Esophagus squamous epithelium (tissue), 5 donors: ENCODE results near the gene KIF1A. TPM values are rescaled to one million over a fixed set of nuclear protein-coding genes. Genes with fewer than 3 reads are reported as not detected.

Experiments
- DNase-seq: peaks from one replicate; lab custom pipeline; 2025; lab: John Stamatoyannopoulos, UW
- H3K27ac ChIP-seq, 4 donors: fragments of 200-600 bp; sonication (generic); one replicate each; pipeline ENCODE4 v1.5.1; 2016 to 2019; ENCODE audit warnings: mild to moderate bottlenecking in 1 of 4
- H3K27me3 ChIP-seq, 4 donors: fragments of 200-600 bp; sonication (generic); 1 replicate in 3 of 4; 2 replicates in 1 of 4; pipeline versions ENCODE4 v1.5.1 to v1.6.0; 2017 to 2021; ENCODE audit warnings: antibody characterized with exemption in 1 of 4
- H3K36me3 ChIP-seq, 3 donors: fragments of 200-600 bp; sonication (generic); one replicate each; pipeline ENCODE4 v1.5.1; 2016 to 2019
- H3K4me1 ChIP-seq, 3 donors: fragments of 200-600 bp; sonication (generic); one replicate each; pipeline ENCODE4 v1.5.1; 2017 to 2019
- H3K4me3 ChIP-seq, 4 donors: fragments of 200-600 bp; sonication (generic); 1 replicate in 3 of 4; 2 replicates in 1 of 4; pipeline ENCODE4 v1.5.1; 2016 to 2019; ENCODE audit warnings: mild to moderate bottlenecking in 2 of 4, moderate library complexity in 1 of 4
- H3K9me3 ChIP-seq, 3 donors: fragments of 200-600 bp; sonication (generic); one replicate each; pipeline ENCODE4 v1.5.1; 2016 to 2019
- CTCF ChIP-seq, 6 experiments: fragments of 450-650 bp in 4 of 6; fragments of 200-600 bp in 2 of 6; sonication (generic) in 2 of 6; IDR thresholded peaks; one replicate each; pipeline ENCODE4 v1.5.1; 2016 to 2019; ENCODE audit warnings: antibody characterized with exemption in 6 of 6, mild to moderate bottlenecking in 4 of 6, moderate library complexity in 4 of 6
- POLR2A ChIP-seq, 4 donors: fragments of 450-650 bp; IDR thresholded peaks; one replicate each; pipeline ENCODE4 v1.6.1; 2017; ENCODE audit warnings: antibody characterized with exemption in 4 of 4, mild to moderate bottlenecking in 4 of 4, moderate library complexity in 3 of 4
- WGBS, 2 donors: methylation state at CpG; one replicate each; pipeline ENCODE4 v1.1.5; 2018; 5-methylcytosine and 5-hydroxymethylcytosine counted together
- intact Hi-C: fragments of 100-400 bp; cut with DNase I; formaldehyde crosslinking; loops from one replicate; pipeline ENCODE4 v1.15.0; 2022
- total RNA-seq, 4 donors: library from RNA; depleted of rRNA; stranded (reverse); fragments of >200 nt; gene quantifications; one replicate each; pipeline ENCODE4 v1.1.0, GENCODE V29; 2016
- donor health status: DM: yes; HTN: yes; CAD: no.

The KIF1A gene
- total RNA-seq, 4 donors from 2014 or later: 0.15 TPM; not detected in 3

GRCh38 chr2:240794178-240794721, 25.8 kb downstream of the KIF1A start:
- no peak for TF ChIP-seq CTCF (IDR thresholded peaks at IDR 0.05)
- no peak for TF ChIP-seq POLR2A (IDR thresholded peaks at IDR 0.05)
- intact Hi-C loops: no loop called here
- WGBS, 2 donors: 69 to 78% methylated on average over 16 to 17 of the region's 17 CpGs
- Histone ChIP-seq H3K27me3 (peaks cover 0 to 51% (median 0%) of the 10 kb centered on the region in 4 donors), H3K27ac (no peak overlapping the region), H3K4me1 (no peaks in the 10 kb centered on the region), H3K36me3 (no peaks in the 10 kb centered on the region), H3K9me3 (no peaks in the 10 kb centered on the region), H3K4me3 (no peak overlapping the region)
- DNase-seq: no peak

- Histone ChIP-seq H3K27me3 (peaks cover 0 to 45% (median 0%) of the 10 kb centered on the region in 4 donors), H3K4me3 (no peak overlapping the region), H3K4me1 (no peaks in the 10 kb centered on the region), H3K27ac (no peak overlapping the region), H3K36me3 (no peaks in the 10 kb centered on the region), H3K9me3 (no peaks in the 10 kb centered on the region)
- no peak for DNase-seq
- TF ChIP-seq POLR2A (IDR thresholded peaks at IDR 0.05) (no peak), CTCF (IDR thresholded peaks at IDR 0.05) (no peak)
- intact Hi-C loops: no loop called here
- 78 to 81% methylated on average over 7 to 11 of the region's 21 CpGs for whole genome bisulfite sequencing, 2 donors
Measured at GRCh38 chr2:240793313-240794177, 26.5 kb downstream of the KIF1A start.

- Histone ChIP-seq H3K27ac (no peak overlapping the region), H3K4me3 (no peak overlapping the region), H3K4me1 (no peaks in the 10 kb centered on the region), H3K27me3 (peaks cover 0 to 45% (median 0%) of the 10 kb centered on the region in 4 donors), H3K36me3 (no peaks in the 10 kb centered on the region), H3K9me3 (no peaks in the 10 kb centered on the region)
- intact Hi-C loops: no loop called here
- TF ChIP-seq POLR2A (IDR thresholded peaks at IDR 0.05): no peak
- TF ChIP-seq CTCF (IDR thresholded peaks at IDR 0.05): no peak
- DNase-seq: no peak
- 68 to 71% methylated on average over 5 to 10 of the region's 19 CpGs for WGBS, 2 donors
Measured at GRCh38 chr2:240792629-240793312, 27.2 kb downstream of the KIF1A start.

GRCh38 chr2:240791821-240792628, 28.0 kb downstream of the KIF1A start:
- H3K27me3 ChIP-seq: peaks cover 0 to 45% (median 0%) of the 10 kb centered on the region in 4 donors
- TF ChIP-seq CTCF (IDR thresholded peaks at IDR 0.05): no peak
- TF ChIP-seq POLR2A (IDR thresholded peaks at IDR 0.05): no peak
- 32 to 59% methylated on average over 6 to 7 of the region's 15 CpGs for WGBS, 2 donors
- H3K9me3 ChIP-seq: no peaks in the 10 kb centered on the region
- intact Hi-C loops: no loop called here
- no peak for DNase-seq
- no peak overlapping the region for H3K27ac ChIP-seq
- H3K36me3 ChIP-seq: no peaks in the 10 kb centered on the region
- no peaks in the 10 kb centered on the region for H3K4me1 ChIP-seq
- no peak overlapping the region for H3K4me3 ChIP-seq
